COR-L47 (cell line): Measurements from ENCODE around the gene PPFIA1.

Experiments used
- DNase-seq: peaks from one replicate; lab custom pipeline; 2025; lab: John Stamatoyannopoulos, UW

Gene PPFIA1

DNA sequence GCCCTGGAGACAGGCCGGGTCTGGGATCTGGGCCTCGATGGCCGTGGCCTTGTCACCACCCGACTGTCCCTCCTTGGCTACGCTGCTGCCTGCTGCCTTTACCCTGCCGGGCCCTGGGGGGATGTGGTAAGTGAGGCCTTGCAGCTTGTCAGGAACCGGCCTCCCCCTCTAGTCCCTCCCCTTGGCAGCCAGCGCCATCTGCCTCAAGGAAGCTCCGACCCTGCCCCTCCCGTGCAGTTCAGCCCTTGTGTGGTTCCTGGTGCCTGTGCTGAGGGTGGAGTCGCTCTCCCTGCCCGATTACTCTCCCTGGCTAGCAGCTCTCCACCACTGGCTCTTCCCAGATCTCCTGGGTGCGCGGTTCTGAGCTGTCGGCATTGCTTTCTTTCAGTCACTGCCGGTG is 161.6 kb downstream of the PPFIA1 start:
- DNase-seq: no peak

DNA sequence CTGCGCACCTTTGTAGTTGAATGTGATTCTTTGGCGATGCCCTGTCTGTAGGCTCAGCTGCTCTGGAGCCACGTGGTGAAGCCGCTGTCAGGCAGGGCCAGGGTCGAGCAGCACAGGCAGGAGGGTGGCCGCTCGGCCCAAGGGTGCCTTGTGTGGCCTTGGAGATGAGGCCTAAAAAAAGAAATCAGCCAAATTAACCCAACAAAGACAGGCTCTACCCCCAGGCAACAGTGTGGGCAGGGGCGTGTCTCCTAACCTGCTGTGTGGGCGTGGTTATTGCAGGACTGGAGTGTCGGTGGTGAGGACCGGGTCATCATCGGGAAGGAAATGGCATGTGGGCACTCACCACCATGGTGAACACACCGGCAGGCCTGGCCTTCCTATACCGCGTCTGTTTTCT is 162.1 kb downstream of the PPFIA1 start:
- no peak for DNase-seq

DNA sequence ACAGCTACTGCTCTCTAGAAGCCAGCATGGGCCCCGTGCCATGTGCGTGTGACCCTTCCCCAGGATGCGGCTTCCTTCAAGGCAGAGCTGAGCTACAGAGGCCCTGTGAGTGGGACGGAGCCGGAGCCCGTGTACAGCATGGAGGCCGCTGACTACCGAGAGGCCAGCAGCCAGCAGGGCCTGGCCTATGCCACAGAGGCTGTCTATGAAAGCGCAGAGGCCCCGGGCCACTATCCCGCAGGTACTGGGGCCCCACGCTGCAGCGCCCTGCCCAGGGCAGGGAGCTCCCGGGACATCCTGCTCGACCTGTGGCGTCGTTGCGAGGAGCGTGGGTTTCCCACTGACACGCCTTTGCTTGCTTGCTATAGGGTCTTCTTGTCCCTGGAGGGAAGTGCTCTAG is 162.5 kb downstream of the PPFIA1 start:
- no peak for DNase-seq

DNA sequence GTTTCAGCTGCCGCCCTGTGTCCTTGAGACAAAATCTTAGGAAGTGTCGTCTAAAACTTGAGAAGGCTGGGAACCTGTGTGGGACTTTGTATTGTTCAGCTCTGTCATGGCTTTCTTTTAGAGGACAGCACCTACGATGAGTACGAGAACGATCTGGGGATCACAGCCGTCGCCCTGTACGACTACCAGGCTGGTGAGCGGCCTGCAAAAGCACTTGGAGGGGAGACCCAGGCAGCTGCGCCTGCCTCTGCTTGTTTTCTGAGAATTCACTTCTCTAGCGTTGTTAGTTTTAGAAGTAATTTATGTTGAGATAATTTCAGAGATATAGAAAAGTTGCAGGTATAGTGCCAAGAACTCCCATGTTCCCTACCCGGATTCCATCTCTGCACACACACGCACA is 163.0 kb downstream of the PPFIA1 start:
- no peak for DNase-seq
